ENCODE data around the gene ANKRD40. TPM values are rescaled to one million over a fixed set of nuclear protein-coding genes. Genes with fewer than 3 reads are reported as not detected.

ANKRD40 gene
- total and polyA plus RNA-seq, 9 of the 15 experiments (the other 6 are each of a cell fraction or from before 2014, with no cell fraction given): 9.0 to 28.9 (median 27.7) TPM

- TF ChIP-seq STAT6 (CRISPR knock-in tag; IDR thresholded peaks at IDR 0.05): 0 out of 2 replicates have a peak, but pooled peaks have one; percentile 58
- no peak for TF ChIP-seq ZNF280A (IDR thresholded peaks at IDR 0.05; ENCODE audit: low read depth, partially characterized antibody)
- TF ChIP-seq ATF3 (IDR thresholded peaks at IDR 0.05): peak; percentile 64; the same call in 1 of the 2 replicates
- no peak for TF ChIP-seq ATF3 (CRISPR knock-in tag; conservative IDR thresholded peaks at IDR 0.05)
- no peak for TF ChIP-seq SREBF2 (CRISPR knock-in tag; IDR thresholded peaks at IDR 0.05)
- no peak for TF ChIP-seq ZSCAN29 (IDR thresholded peaks at IDR 0.05)
- peak; percentile 58; the same call in 1 of the 2 replicates for TF ChIP-seq GATA2 (CRISPR knock-in tag; IDR thresholded peaks at IDR 0.05)
- peak in 1 of 2 experiments; percentile 90; a peak in 2 of 4 replicates for TF ChIP-seq ARNT (IDR thresholded peaks at IDR 0.05)
- no peak for TF ChIP-seq SAFB (IDR thresholded peaks at IDR 0.05; ENCODE audit: borderline replicate concordance, low read depth, low read length)
- TF ChIP-seq NFE2 (IDR thresholded peaks at IDR 0.05; ENCODE audit: low read depth): peak; percentile 99
- TF ChIP-seq CBFA2T3 (IDR thresholded peaks at IDR 0.05): peak; percentile 46; the same call in 1 of the 2 replicates
- TF ChIP-seq JUN (IDR thresholded peaks at IDR 0.05; ENCODE audit: borderline replicate concordance, low read depth, low read length): 0 out of 2 replicates have a peak, but pooled peaks have one; percentile 25
- no peak for TF ChIP-seq JUN (CRISPR knock-in tag; IDR thresholded peaks at IDR 0.05; ENCODE audit: borderline replicate concordance)
- TF ChIP-seq ZNF695 (CRISPR knock-in tag; IDR thresholded peaks at IDR 0.05): peak; percentile 53; the same call in 1 of the 2 replicates
- TF ChIP-seq ZBTB5 (IDR thresholded peaks at IDR 0.05): no peak
- TF ChIP-seq TAL1 (IDR thresholded peaks at IDR 0.05): peak; percentile 46
- no peak for TF ChIP-seq GABPB2 (CRISPR knock-in tag; conservative IDR thresholded peaks at IDR 0.05)
- TF ChIP-seq CEBPG (CRISPR knock-in tag; IDR thresholded peaks at IDR 0.05): no peak
- 0 out of 4 replicates have a peak, but pooled peaks of 1 of the 2 experiments have one; percentile 26 for TF ChIP-seq CEBPG (tag; conservative IDR thresholded peaks at IDR 0.05 in 1 of 2, IDR thresholded peaks at IDR 0.05 in 1 of 2)
- TF ChIP-seq NCOA1 (IDR thresholded peaks at IDR 0.05; ENCODE audit: low read depth): peak; percentile 49; the same call in 1 of the 2 replicates
Measured at GRCh38 chr17:50661795-50662391, 45.8 kb downstream of the ANKRD40 start (continued).
